Ovary (tissue), 3 donors: Measurements from ENCODE around the gene ADD2.

Source experiments
- EP300 ChIP-seq: sonication (generic); formaldehyde crosslinking; IDR thresholded peaks from one replicate; pipeline ENCODE4 v1.6.1; 2017; ENCODE audit warnings: antibody characterized with exemption
- TF ChIP-seq, protein P1 (sequence below), 3 donors: fragments of 450-650 bp in 2 of 3; fragments of 200-600 bp in 1 of 3; IDR thresholded peaks; one replicate each; pipeline versions ENCODE4 v1.5.1 to v1.8.0; 2016 to 2022; ENCODE audit warnings: antibody characterized with exemption in 3 of 3, mild to moderate bottlenecking in 1 of 3
- donor health status: DM: no; HTN: no; CAD: no.

DNA sequence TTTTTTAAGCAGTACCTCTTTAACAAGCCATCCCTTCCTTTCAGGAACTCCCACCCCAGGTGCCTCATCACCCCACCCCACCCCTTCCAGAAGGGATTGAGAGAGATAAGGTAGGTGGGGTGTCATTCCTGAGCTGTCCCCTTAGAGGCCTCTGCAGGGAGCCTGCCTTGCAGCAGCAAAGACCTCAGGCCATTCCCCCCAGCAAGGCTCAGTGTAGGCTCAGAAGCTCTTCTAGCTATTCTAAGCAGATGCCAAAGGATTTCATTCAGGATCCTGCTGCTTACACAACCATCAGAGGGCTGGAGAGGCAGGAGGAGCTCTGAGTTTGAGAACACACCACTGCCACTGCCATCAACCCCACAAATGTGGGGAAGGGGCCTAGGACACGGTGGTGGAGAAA lies 28.3 kb upstream of the ADD2 start:
- TF ChIP-seq, protein P1, sequence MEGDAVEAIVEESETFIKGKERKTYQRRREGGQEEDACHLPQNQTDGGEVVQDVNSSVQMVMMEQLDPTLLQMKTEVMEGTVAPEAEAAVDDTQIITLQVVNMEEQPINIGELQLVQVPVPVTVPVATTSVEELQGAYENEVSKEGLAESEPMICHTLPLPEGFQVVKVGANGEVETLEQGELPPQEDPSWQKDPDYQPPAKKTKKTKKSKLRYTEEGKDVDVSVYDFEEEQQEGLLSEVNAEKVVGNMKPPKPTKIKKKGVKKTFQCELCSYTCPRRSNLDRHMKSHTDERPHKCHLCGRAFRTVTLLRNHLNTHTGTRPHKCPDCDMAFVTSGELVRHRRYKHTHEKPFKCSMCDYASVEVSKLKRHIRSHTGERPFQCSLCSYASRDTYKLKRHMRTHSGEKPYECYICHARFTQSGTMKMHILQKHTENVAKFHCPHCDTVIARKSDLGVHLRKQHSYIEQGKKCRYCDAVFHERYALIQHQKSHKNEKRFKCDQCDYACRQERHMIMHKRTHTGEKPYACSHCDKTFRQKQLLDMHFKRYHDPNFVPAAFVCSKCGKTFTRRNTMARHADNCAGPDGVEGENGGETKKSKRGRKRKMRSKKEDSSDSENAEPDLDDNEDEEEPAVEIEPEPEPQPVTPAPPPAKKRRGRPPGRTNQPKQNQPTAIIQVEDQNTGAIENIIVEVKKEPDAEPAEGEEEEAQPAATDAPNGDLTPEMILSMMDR (IDR thresholded peaks at IDR 0.05), result no peak
- no peak for TF ChIP-seq EP300
